Thoracic aorta (tissue), 2 donors: ENCODE results near the gene PSMD12. TPM values are rescaled to one million over a fixed set of nuclear protein-coding genes. Genes with fewer than 3 reads are reported as not detected.
"Not testable (repeated sequence)": the region's sequence is repeated elsewhere in the genome, so short reads cannot be mapped to it uniquely, and the experiment has no call there.

Source experiments
- ATAC-seq: fragments of 150-250 bp; one replicate; pipeline ENCODE4 v1.8.0; 2017; ENCODE audit warnings: low read depth; ENCODE audit not compliant: insufficient number of reproducible peaks, low FRiP score
- DNase-seq: peaks from one replicate; pipeline ENCODE4 v3.0.0-alpha.2; 2020; ENCODE audit warnings: low spot score
- H3K27ac ChIP-seq, 2 donors: fragments of 200-600 bp; sonication (generic); 1 replicate in 1 of 2; 2 replicates in 1 of 2; pipeline ENCODE4 v1.5.1; 2016; ENCODE audit warnings: mild to moderate bottlenecking in 2 of 2, moderate library complexity in 2 of 2
- H3K27me3 ChIP-seq: fragments of 200-600 bp; sonication (generic); replicated peaks from 2 replicates; pipeline ENCODE4 v1.6.0; 2016; ENCODE audit warnings: mild to moderate bottlenecking; ENCODE audit not compliant: insufficient read depth
- H3K36me3 ChIP-seq: fragments of 200-600 bp; sonication (generic); one replicate; pipeline ENCODE4 v1.5.1; 2016
- H3K4me1 ChIP-seq, 2 donors: fragments of 200-600 bp; sonication (generic); 1 replicate in 1 of 2; 2 replicates in 1 of 2; pipeline versions ENCODE4 v1.5.1 to v1.6.0; 2016; ENCODE audit warnings: low read depth in 2 of 2, mild to moderate bottlenecking in 1 of 2; ENCODE audit not compliant: control insufficient read depth in 1 of 2
- H3K4me3 ChIP-seq: fragments of 200-600 bp; sonication (generic); 2 replicates; pipeline ENCODE4 v1.5.1; 2016; ENCODE audit warnings: mild to moderate bottlenecking
- H3K9me3 ChIP-seq: fragments of 200-600 bp; sonication (generic); 2 replicates; pipeline ENCODE4 v1.5.1; 2016
- total RNA-seq, 2 donors: library from RNA; depleted of rRNA; stranded (reverse); fragments of >200 nt; gene quantifications; one replicate each; pipeline versions ENCODE4 v1.1.0 to v1.2.3, GENCODE V29; 2016
- TF ChIP-seq, protein P1 (sequence below): fragments of 200-600 bp; sonication (generic); IDR thresholded peaks from one replicate; pipeline ENCODE4 v1.5.1; 2019; ENCODE audit warnings: antibody characterized with exemption

PSMD12 gene
- total RNA-seq, 2 donors from 2014 or later: 18.3 to 29.5 TPM

DNA sequence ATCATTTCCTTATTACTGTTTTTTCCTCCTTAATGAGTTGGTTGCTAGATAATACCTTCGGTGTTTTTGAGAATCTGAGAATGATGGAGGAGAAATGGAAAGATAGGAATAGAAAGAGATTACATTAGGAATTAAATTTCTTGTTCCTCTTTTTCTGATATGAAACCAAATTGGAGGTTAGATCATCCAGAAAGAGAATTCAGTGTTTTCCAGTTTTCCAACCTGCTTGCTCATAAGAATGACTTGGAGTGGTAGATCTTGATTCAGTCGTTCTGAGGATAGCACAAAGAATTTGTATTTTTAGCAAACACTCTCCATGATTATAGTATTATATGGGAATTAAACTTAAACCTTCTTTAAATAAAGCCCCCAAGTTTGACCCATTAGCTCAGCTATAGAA lies 46.6 kb upstream of the PSMD12 start:
- ATAC-seq: no peak
- DNase-seq: no peak

DNA sequence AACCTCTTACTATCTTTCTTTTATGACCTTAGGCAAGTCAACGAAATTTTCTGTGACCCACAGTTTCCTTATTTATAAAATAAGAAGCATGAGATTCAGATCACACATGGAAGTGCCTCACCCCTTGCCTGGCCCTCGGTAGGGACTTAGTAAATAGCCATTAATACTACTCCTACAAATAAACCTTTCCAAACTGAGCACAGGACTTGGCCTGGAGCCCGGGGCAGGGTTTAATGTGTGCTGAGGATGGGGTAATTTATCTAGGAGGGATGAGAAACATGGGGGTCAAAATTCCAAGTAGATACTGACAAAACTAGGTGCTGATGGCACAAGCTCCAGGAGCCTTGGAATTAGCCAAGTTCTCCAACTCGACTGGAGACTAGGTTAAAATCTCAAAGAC lies 45.7 kb upstream of the PSMD12 start:
- H3K9me3 ChIP-seq: peaks cover 3% of the 10 kb centered on the region
- no peaks in the 10 kb centered on the region for H3K4me1 ChIP-seq
- H3K36me3 ChIP-seq: no peaks in the 10 kb centered on the region
- no peak for DNase-seq
- H3K27me3 ChIP-seq: no peaks in the 10 kb centered on the region
- H3K4me3 ChIP-seq: no peak overlapping the region
- H3K27ac ChIP-seq: no peak overlapping the region
- TF ChIP-seq, protein P1, sequence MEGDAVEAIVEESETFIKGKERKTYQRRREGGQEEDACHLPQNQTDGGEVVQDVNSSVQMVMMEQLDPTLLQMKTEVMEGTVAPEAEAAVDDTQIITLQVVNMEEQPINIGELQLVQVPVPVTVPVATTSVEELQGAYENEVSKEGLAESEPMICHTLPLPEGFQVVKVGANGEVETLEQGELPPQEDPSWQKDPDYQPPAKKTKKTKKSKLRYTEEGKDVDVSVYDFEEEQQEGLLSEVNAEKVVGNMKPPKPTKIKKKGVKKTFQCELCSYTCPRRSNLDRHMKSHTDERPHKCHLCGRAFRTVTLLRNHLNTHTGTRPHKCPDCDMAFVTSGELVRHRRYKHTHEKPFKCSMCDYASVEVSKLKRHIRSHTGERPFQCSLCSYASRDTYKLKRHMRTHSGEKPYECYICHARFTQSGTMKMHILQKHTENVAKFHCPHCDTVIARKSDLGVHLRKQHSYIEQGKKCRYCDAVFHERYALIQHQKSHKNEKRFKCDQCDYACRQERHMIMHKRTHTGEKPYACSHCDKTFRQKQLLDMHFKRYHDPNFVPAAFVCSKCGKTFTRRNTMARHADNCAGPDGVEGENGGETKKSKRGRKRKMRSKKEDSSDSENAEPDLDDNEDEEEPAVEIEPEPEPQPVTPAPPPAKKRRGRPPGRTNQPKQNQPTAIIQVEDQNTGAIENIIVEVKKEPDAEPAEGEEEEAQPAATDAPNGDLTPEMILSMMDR: no peak
- ATAC-seq: no peak

More for the DNA sequence above, 46.6 kb upstream of the PSMD12 start:
- no peaks in the 10 kb centered on the region for H3K36me3 ChIP-seq
- H3K4me1 ChIP-seq: no peaks in the 10 kb centered on the region
- H3K9me3 ChIP-seq: peaks cover 3% of the 10 kb centered on the region
- TF ChIP-seq, protein P1: no peak
- no peak overlapping the region for H3K4me3 ChIP-seq
- no peak overlapping the region for H3K27ac ChIP-seq
- no peaks in the 10 kb centered on the region for H3K27me3 ChIP-seq

DNA sequence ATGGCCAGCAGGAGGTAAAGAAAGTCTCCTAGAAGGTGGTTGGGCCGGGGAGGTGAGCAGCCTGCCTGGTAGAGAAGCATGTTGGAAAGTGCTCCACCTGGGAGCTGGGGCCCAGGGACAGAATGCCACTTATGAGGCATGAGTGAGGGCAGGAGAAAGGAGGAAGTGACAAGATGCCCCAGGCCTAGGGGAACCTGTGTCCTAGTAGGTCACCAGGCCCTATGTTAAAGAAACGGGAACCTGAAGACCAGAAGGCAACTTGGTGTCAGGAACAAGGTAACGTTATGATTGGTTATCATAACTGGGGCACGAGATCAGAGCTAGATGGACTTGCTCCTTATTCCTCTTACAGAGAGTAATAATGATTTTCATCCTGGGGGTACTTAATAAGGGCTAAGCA lies 45.0 kb upstream of the PSMD12 start:
- Histone ChIP-seq H3K27ac (no peak overlapping the region), H3K36me3 (no peaks in the 10 kb centered on the region), H3K4me1 (no peaks in the 10 kb centered on the region), H3K9me3 (peaks cover 3% of the 10 kb centered on the region), H3K4me3 (no peak overlapping the region), H3K27me3 (no peaks in the 10 kb centered on the region)
- no peak for ATAC-seq
- DNase-seq: no peak
- TF ChIP-seq, protein P1: no peak

DNA sequence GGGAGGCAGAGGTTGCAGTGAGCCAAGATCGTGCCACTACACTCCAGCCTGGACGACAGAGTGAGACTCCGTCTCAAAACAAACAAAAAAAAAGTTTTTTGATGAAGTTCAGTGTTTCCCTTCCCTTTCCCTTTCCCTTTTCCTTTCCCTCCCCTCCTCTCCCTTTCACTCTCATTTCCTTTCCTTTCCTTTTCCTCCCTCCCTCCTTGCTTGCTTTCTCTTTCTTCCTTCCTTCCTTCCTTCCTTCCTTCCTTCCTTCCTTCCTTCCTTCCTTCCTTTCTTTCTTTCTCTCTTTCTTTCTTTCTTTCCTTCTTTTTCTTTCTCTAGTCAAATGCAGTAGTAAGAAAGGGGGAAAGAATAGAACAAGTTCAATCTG lies 42.1 kb upstream of the PSMD12 start:
- not testable (repeated sequence) for ATAC-seq, DNase-seq, H3K4me3 ChIP-seq, H3K36me3 ChIP-seq, H3K4me1 ChIP-seq, H3K27ac ChIP-seq, H3K9me3 ChIP-seq, H3K27me3 ChIP-seq

DNA sequence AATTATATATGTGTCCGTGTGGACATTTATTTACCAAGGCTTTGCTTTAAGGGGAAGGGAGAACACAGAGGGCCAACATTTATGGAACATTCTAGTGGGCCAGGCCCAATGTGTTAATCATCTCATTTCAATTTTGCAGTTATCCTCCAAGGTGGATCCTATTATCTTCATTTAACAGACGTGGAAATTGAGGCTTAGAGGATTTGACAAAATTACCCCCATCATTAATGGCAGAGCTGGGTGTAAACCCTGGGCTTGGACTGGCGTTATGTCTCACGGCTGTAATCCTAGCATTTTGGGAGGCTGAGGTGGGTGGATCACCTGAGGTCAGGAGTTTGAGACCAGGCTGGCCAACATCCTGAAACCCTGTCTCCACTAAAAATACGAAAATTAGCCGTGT lies 37.1 kb upstream of the PSMD12 start:
- H3K4me1 ChIP-seq: peaks cover 0 to 4% of the 10 kb centered on the region in 2 donors
- no peaks in the 10 kb centered on the region for H3K36me3 ChIP-seq
- H3K9me3 ChIP-seq: no peaks in the 10 kb centered on the region
- no peaks in the 10 kb centered on the region for H3K27me3 ChIP-seq
- DNase-seq (no peak), ATAC-seq (no peak)
- TF ChIP-seq, protein P1: no peak
- no peak overlapping the region for H3K27ac ChIP-seq
- no peak overlapping the region for H3K4me3 ChIP-seq

DNA sequence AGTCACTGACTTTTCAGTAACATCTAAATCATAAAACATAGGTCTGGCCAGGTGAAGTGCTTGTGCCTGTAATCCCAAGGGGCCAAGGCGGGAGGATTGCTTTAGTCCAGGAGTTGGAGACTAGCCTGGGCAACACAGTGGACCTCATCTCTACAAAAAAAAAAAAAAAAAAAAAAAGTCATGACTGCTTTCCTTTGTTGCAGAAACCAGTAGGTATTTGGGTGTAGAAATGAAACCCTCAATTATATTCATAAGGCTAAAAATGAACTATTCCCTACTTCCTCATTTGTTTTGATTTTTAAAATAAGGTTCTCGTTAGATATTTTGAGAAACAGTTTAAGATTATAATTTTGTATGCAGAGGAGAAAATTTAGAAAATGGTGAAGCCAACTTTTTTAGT lies 36.7 kb upstream of the PSMD12 start:
- DNase-seq (no peak), ATAC-seq (no peak)
- H3K9me3 ChIP-seq: no peaks in the 10 kb centered on the region
- TF ChIP-seq, protein P1: no peak
- no peaks in the 10 kb centered on the region for H3K27me3 ChIP-seq
- no peaks in the 10 kb centered on the region for H3K36me3 ChIP-seq
- H3K4me1 ChIP-seq: peaks cover 0 to 4% of the 10 kb centered on the region in 2 donors
- H3K4me3 ChIP-seq: no peak overlapping the region
- H3K27ac ChIP-seq: no peak overlapping the region
